Breast epithelium (tissue), 4 donors: ENCODE results near the gene MAFB. TPM values are rescaled to one million over a fixed set of nuclear protein-coding genes. Genes with fewer than 3 reads are reported as not detected.

ENCODE experiments used
- DNase-seq, 2 donors: peaks; one replicate each; pipeline ENCODE4 v3.0.0-alpha.2; 2019; ENCODE audit warnings: low spot score in 2 of 2
- H3K27ac ChIP-seq, 2 donors: fragments of 200-600 bp; sonication (generic) in 1 of 2; one replicate each; pipeline ENCODE4 v1.5.1; 2016 to 2019; ENCODE audit warnings: mild to moderate bottlenecking in 1 of 2
- H3K27me3 ChIP-seq, 2 donors: fragments of 200-600 bp; sonication (generic) in 1 of 2; one replicate each; pipeline versions ENCODE4 v1.5.1 to v1.6.0; 2017 to 2019; ENCODE audit warnings: control low read depth in 1 of 2, mild to moderate bottlenecking in 1 of 2
- H3K36me3 ChIP-seq: fragments of 200-600 bp; one replicate; pipeline ENCODE4 v1.5.1; 2019
- H3K4me1 ChIP-seq, 2 donors: fragments of 200-600 bp; sonication (generic); one replicate each; pipeline ENCODE4 v1.5.1; 2016 to 2019; ENCODE audit warnings: control low read depth in 1 of 2
- H3K4me3 ChIP-seq, 3 donors: fragments of 200-600 bp; sonication (generic); 1 replicate in 2 of 3; 2 replicates in 1 of 3; pipeline ENCODE4 v1.5.1; 2016 to 2019; ENCODE audit warnings: mild to moderate bottlenecking in 3 of 3, moderate library complexity in 2 of 3
- H3K9me3 ChIP-seq, 2 donors: fragments of 200-600 bp; sonication (generic) in 1 of 2; one replicate each; pipeline ENCODE4 v1.5.1; 2016 to 2019; ENCODE audit warnings: control low read depth in 1 of 2
- CTCF ChIP-seq, 3 donors: fragments of 450-650 bp; IDR thresholded peaks; one replicate each; pipeline ENCODE4 v1.5.1; 2016 to 2017; ENCODE audit warnings: antibody characterized with exemption in 3 of 3, mild to moderate bottlenecking in 3 of 3, moderate library complexity in 3 of 3
- POLR2A ChIP-seq: fragments of 450-650 bp; IDR thresholded peaks from one replicate; pipeline ENCODE4 v1.6.1; 2016; ENCODE audit warnings: antibody characterized with exemption, mild to moderate bottlenecking, moderate library complexity
- POLR2AphosphoS5 ChIP-seq, 3 donors: sonication (generic); formaldehyde crosslinking; IDR thresholded peaks; one replicate each; pipeline ENCODE4 v1.6.1; 2017; ENCODE audit warnings: antibody characterized with exemption in 3 of 3
- intact Hi-C: fragments of 100-400 bp; cut with DNase I; formaldehyde crosslinking; loops from one replicate; pipeline ENCODE4 v1.15.1; 2023; ENCODE audit warnings: low total_unique reads
- total RNA-seq, 3 donors: library from RNA; depleted of rRNA; stranded (reverse); fragments of >200 nt; gene quantifications; one replicate each; pipeline ENCODE4 v1.1.0, GENCODE V29; 2016

The MAFB gene
- total RNA-seq, 3 donors from 2014 or later: 39.0 to 148 (median 43.9) TPM

DNA sequence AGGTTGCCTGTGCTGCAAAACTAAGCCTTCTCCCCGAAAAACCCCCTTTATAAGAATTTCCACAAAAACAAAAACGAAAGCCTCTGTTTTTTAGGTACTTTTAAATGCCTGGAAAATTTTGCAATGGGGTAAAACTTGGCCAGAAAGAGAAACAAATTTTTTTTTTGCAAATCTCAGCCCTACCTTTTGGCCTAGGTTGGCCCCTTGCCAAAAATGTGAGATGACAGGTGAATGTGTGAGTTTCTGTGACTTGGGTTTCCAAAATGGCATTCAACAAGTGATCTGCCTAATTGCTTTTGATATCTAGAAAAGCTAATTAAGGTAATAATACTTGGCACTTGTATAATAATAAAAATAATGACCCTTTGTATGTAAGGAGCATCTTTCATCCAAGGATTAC is 48.4 kb downstream of the MAFB start:
- no peak overlapping the region for H3K4me3 ChIP-seq
- H3K27me3 ChIP-seq: no peaks in the 10 kb centered on the region
- no peak overlapping the region for H3K27ac ChIP-seq
- H3K4me1 ChIP-seq: no peaks in the 10 kb centered on the region
- H3K9me3 ChIP-seq: no peaks in the 10 kb centered on the region
- intact Hi-C loops: no loop called here
- TF ChIP-seq POLR2A (no peak), CTCF (IDR thresholded peaks at IDR 0.05) (no peak), POLR2AphosphoS5 (IDR thresholded peaks at IDR 0.05) (no peak)
- no peaks in the 10 kb centered on the region for H3K36me3 ChIP-seq
- no peak for DNase-seq

GRCh38 chr20:40639676-40640355 is 49.2 kb downstream of the MAFB start:
- Histone ChIP-seq H3K4me3 (no peak overlapping the region), H3K27me3 (no peaks in the 10 kb centered on the region), H3K4me1 (no peaks in the 10 kb centered on the region), H3K9me3 (no peaks in the 10 kb centered on the region), H3K36me3 (no peaks in the 10 kb centered on the region), H3K27ac (no peak overlapping the region)
- DNase-seq: no peak
- TF ChIP-seq POLR2AphosphoS5 (IDR thresholded peaks at IDR 0.05) (no peak), CTCF (IDR thresholded peaks at IDR 0.05) (no peak), POLR2A (no peak)
- intact Hi-C loops: no loop called here

GRCh38 chr20:40639132-40639531 is 49.9 kb downstream of the MAFB start:
- Histone ChIP-seq H3K9me3 (no peaks in the 10 kb centered on the region), H3K4me1 (no peaks in the 10 kb centered on the region), H3K27me3 (no peaks in the 10 kb centered on the region), H3K27ac (no peak overlapping the region), H3K36me3 (no peaks in the 10 kb centered on the region), H3K4me3 (no peak overlapping the region)
- intact Hi-C loops: no loop called here
- TF ChIP-seq CTCF (IDR thresholded peaks at IDR 0.05): no peak
- TF ChIP-seq POLR2AphosphoS5 (IDR thresholded peaks at IDR 0.05): no peak
- TF ChIP-seq POLR2A: no peak
- DNase-seq: no peak

GRCh38 chr20:40638414-40638813 is 50.6 kb downstream of the MAFB start:
- no peaks in the 10 kb centered on the region for H3K4me1 ChIP-seq
- no peaks in the 10 kb centered on the region for H3K27me3 ChIP-seq
- H3K27ac ChIP-seq: no peak overlapping the region
- no peak overlapping the region for H3K4me3 ChIP-seq
- no peaks in the 10 kb centered on the region for H3K9me3 ChIP-seq
- no peak for TF ChIP-seq POLR2AphosphoS5 (IDR thresholded peaks at IDR 0.05)
- TF ChIP-seq POLR2A: no peak
- no peak for TF ChIP-seq CTCF (IDR thresholded peaks at IDR 0.05)
- no peak for DNase-seq
- no peaks in the 10 kb centered on the region for H3K36me3 ChIP-seq
- intact Hi-C loops: no loop called here

- TF ChIP-seq POLR2AphosphoS5 (IDR thresholded peaks at IDR 0.05): no peak
- TF ChIP-seq CTCF (IDR thresholded peaks at IDR 0.05): no peak
- no peak for TF ChIP-seq POLR2A
- no peaks in the 10 kb centered on the region for H3K4me1 ChIP-seq
- no peak overlapping the region for H3K4me3 ChIP-seq
- intact Hi-C loops: no loop called here
- no peaks in the 10 kb centered on the region for H3K9me3 ChIP-seq
- H3K27ac ChIP-seq: no peak overlapping the region
- no peaks in the 10 kb centered on the region for H3K36me3 ChIP-seq
- DNase-seq: no peak
- no peaks in the 10 kb centered on the region for H3K27me3 ChIP-seq
Measured at GRCh38 chr20:40637176-40637575, 51.9 kb downstream of the MAFB start.
